Measurements from ENCODE around the gene WNT3A.
A peak's percentile ranks its signal among the peaks of the same experiment; 100 is the strongest.
"Not testable (repeated sequence)": the region's sequence is repeated elsewhere in the genome, so short reads cannot be mapped to it uniquely, and the experiment has no call there.

WNT3A gene, protein sequence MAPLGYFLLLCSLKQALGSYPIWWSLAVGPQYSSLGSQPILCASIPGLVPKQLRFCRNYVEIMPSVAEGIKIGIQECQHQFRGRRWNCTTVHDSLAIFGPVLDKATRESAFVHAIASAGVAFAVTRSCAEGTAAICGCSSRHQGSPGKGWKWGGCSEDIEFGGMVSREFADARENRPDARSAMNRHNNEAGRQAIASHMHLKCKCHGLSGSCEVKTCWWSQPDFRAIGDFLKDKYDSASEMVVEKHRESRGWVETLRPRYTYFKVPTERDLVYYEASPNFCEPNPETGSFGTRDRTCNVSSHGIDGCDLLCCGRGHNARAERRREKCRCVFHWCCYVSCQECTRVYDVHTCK

GRCh38 chr1:228006786-228007048, at the start of gene WNT3A:
Gene WNT3A, plus strand, starts transcription at chr1:228006998. Its CDS starts 131 bp downstream, at chr1:228007129.
- no peak for DNase-seq

DNA sequence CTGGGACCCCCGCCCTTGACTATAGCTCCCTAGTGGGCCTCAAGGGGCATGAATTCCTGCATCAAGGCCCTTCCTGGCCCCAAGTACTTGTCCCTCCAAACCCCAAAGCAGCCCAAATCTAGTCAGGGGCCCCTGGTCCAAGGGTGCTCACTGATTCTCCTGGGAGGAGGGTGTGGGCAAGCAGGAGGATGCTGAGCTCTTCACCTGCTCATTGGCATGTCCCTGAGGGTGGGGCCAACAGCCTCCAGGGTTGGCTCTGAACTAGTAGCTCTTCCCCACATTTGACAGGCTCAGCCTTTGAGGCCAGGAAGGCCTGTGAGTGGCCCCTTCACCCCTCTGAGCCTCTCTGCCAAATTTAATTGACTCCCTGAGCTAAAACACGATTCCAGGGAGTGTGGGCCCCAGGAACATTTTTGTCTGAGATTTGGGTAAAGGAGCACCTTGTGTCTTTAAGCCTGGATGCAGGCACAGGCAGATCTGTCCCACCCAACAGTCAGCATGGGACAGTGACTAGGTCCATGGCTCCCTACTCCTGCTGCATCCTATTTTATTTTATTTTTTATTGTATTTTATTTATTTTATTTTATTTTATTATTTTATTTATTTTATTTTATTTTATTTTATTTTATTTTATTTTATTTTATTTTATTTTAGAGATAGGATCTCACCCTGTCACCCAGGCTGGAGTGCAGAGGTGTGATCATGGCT, 48.0 kb upstream of the WNT3A start:
- DNase-seq: no peak

DNA sequence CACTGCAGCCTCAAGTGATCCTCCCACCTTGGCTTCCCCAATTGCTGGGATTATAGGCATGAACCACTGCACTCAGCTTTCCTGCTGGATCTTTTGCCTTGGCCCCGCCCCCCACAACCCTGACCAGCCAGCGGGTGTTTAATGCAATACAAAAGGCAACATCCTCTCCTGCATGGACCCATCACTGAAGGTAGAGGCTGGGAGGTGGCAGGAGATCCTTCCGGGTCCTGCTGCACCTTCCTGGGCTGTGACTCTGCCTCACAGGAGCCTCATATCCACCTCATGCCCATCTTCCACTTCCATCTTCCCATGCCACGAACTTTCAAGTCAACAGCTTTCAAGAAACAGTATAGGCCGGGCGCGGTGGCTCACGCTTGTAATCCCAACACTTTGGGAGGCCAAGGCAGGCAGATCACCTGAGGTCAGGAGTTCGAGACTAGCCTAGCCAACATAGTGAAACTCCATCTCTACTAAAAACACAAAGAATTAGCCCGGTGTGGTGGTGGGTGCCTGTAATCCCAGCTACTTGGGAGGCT, 47.4 kb upstream of the WNT3A start:
- no peak for DNase-seq

DNA sequence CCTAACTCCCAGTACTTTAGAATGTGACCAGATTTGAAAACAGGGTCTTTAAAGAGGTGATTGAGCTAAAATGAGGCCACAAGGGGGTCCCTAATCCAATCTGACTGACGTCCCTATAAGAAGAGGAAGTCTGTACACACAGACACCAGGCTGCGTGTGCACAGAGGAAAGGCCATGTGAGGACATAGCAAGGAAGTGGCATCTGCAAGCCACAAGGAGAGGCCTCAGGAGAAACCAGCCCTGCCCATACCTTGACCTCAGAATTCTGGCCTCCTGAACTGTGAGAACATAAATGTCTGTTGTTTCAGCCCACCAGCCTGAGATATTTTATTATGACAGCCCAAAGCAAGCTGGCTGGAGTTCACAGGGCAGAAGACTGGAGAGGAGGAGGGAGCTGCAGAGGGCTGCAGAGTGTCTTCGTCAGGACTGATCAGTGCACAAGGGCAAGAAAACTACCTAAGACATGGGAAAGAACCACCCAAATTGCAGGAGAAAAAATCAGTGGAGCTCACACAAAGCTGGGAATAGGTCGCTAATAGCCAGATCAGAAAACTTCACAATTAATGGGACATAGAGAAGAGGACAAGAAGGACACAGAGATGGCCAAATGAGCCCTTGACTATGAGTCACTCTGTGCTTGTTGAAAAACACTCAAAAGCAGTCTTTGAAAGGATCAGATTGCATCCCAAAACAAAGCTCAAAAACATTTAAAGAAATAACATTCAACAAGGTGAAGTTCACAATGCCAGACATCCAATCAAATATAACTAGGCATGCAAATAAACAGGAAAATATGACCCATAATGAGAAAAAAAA, 44.9 kb upstream of the WNT3A start:
- no peak for DNase-seq

DNA sequence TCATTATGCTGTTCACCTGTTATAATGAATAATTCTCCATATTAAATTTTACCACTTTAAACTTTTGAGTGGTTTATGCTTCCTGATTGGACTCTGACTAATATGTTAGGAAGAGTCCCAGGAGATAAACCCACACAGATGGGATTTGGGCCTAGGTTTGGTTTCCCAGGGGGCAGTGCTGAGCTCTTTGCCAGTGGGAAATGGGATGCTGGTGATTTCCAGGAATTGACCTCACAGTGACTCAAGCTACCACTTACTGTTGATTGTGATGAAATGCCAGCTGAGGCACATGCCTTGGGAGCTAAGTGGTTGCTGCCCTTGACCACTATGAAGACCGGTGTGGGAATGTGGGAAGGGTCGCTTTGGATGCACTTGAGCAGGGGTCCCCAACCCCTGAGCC, 40.1 kb upstream of the WNT3A start:
- not testable (repeated sequence) for DNase-seq

GRCh38 chr1:227967815-227968214, 39.0 kb upstream of the WNT3A start:
- DNase-seq: not testable (repeated sequence)

- not testable (repeated sequence) for DNase-seq
These were observed 36.5 kb upstream of the WNT3A start for GRCh38 chr1:227970076-227970995.

DNA sequence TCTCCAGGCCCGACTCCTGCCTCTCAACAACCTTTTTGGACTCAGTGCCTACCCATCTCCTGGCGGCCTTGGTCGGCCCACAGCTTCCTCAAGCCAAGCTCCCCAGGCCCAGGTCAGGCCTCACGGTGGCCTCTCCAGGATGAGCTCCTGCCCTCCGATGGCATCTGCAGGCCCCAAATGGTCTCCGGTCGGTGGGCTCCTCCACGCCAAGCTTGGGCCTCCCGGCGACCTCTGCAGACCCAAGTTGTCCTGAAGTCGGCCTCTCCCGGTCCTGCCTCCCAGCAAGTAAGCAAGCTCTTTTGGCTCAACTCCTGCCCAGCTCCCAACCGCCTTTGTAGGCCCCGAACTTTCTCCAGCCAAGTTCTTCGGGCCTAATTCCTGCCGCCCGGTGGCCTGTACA, 35.6 kb upstream of the WNT3A start:
- DNase-seq: not testable (repeated sequence)

DNA sequence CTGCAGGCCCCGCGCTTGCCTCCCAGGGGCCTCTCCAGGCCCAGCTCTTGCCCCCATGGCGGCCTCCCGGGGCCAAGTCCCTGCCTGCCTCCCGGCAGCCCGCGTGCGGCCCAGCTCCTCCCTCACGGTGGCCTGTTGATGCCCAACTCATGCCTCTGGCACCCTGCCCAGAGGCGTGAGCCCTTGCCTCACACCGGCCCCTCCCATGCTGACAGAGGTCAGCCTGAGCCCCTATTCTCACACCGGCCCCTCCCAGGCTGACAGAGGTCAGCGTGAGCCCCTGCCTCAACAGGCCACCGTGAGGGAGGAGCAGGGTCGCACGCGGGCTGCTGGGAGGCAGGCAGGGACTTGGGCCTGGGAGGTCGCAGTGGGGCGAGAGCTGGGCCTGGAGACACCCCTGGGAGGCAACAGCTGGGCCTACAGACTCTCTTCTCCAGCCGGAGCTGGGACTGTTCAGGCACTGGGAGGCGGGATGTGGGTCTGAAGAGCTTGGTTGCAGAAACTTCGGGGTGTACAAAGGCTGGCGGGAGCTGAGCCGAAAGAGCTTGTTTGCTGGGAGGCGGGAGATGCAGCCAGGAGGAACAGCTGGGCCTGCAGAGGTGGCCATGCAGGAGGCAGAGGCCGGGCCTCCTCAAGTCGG, 35.0 kb upstream of the WNT3A start:
- not testable (repeated sequence) for DNase-seq

DNA sequence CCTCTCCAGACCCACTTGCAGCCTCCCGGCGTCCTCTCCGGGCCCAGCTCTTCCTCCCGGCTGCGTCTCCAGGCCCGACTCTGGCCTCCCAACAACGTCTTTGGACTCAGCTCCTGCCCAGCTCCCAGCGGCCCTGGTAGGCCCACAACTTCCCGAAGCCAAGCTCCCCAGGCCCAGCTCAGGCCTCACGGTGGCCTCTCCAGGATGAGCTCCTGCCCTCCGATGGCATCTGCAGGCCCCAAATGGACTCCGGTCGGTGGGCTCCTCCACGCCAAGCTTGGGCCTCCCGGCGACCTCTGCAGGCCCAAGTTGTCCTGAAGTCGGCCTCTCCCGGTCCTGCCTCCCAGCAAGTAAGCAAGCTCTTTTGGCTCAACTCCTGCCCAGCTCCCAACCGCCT, 34.5 kb upstream of the WNT3A start:
- DNase-seq: not testable (repeated sequence)

DNA sequence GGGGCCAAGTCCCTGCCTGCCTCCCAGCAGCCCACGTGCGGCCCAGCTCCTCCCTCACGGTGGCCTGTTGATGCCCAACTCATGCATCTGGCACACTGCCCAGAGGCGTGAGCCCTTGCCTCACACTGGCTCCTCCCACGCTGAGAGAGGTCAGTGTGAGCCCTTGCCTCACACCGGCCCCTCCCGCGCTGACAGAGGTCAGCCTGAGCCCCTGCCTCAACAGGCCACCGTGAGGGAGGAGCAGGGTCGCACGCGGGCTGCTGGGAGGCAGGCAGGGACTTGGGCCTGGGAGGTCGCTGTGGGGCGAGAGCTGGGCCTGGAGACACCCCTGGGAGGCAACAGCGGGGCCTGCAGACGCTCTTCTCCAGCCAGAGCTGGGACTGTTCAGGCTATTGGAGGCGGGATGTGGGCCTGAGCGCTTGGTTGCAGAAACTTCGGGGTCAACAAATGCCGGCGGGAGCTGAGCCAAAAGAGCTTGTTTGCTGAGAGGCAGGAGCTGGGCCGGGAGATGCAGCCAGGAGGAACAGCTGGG, 33.9 kb upstream of the WNT3A start:
- not testable (repeated sequence) for DNase-seq

- not testable (repeated sequence) for DNase-seq
These were observed 33.0 kb upstream of the WNT3A start for GRCh38 chr1:227973724-227974288.

GRCh38 chr1:227975583-227976283, 31.1 kb upstream of the WNT3A start:
- DNase-seq: not testable (repeated sequence)

DNA sequence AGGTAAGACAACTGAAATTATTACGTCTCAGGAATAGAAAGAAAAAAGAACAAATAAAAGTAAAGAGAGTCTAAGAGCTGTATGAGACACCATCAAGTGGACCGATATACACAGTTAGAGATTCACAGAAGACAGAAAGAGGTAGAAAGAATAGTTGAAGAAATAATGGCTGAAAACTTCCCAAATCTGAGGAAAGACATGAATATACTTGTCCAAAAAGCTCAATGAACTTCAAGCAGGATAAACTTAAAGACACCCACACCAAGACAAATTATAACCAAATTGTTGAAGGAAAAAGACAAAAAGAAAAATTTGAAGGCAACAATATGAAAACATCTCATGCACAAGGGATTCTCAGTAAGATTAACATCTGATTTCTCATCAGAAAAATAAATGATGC, 19.6 kb upstream of the WNT3A start:
- no peak for DNase-seq

DNA sequence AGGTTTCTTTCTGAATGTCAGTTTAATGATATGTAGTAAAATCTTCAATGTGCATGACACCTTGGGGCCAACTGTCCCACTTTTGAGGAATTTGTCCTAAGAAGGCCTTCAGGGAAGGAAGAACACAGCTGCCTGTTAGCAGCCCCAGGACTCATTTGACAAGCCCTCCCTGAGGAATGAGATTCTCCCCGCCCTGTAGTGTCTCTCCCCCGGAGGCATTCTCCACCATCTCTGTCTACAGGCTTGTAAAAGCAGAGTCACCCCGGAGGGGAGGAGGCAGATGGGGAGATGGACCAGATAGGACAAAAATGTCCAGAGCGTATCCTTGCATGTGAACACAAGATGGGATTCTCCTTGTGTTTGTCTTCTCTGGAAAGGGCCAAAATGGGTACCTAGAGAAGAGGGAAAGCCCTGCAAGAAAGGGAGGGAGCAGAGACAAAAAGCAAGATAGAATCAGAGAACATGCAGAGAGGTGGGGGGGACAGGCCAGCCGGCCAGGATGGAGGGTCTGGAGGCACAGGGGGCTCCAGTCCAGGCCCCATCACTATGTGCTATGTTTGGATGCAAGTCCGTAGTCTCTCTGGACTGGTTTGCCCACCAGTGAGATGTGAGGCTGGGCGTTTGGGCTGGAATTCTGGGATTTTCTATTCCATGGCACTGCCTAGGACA, 12.0 kb upstream of the WNT3A start:
- no peak for DNase-seq

DNA sequence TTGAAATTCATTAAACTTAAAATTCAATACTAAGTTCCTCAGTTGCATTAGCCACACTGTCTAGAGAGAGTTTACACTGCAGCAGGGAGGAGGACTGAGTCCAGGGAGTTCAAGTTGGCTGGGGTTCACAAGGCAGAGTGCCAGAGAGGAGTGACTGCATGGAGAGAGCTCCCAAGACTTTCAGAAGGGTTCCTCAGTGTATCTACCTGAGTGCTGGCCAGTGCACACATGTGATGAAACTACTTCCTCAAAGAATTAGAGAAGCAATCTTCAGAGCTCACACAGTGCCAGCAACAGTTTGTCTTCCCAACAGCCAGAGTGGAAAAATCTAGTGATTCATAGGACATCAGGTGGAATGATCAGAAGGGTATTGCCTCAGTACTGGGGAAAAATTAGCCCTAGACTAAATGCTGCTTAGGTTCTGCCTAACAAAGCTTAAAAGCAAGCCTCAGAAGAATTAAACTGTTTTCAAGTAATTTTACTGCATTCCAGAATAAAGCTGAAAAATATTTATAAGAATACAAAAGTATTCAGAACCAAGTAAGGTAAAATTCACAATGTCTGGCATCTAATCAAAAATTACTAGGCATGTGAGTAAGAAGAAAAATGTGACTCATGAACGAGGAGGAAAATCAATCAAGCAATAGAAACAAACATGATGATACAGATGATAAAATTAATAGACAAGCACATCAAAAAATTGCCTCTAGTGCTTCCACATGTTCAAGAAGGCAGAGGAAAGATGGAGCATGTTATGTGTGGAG, 10.4 kb upstream of the WNT3A start:
- no peak for DNase-seq

GRCh38 chr1:227998374-227999055, 8.3 kb upstream of the WNT3A start:
- peak; percentile 10 for DNase-seq

All from activated T-cell treated with anti-CD3 and anti-CD28 coated beads, Interleukin-2, amount 50 U/mL, for 1 hour (primary cell).